GF-D8 (cell line): ENCODE results near the gene FNDC5.

Experiments
- DNase-seq: peaks from one replicate; lab custom pipeline; 2025; lab: John Stamatoyannopoulos, UW

FNDC5 gene

DNA sequence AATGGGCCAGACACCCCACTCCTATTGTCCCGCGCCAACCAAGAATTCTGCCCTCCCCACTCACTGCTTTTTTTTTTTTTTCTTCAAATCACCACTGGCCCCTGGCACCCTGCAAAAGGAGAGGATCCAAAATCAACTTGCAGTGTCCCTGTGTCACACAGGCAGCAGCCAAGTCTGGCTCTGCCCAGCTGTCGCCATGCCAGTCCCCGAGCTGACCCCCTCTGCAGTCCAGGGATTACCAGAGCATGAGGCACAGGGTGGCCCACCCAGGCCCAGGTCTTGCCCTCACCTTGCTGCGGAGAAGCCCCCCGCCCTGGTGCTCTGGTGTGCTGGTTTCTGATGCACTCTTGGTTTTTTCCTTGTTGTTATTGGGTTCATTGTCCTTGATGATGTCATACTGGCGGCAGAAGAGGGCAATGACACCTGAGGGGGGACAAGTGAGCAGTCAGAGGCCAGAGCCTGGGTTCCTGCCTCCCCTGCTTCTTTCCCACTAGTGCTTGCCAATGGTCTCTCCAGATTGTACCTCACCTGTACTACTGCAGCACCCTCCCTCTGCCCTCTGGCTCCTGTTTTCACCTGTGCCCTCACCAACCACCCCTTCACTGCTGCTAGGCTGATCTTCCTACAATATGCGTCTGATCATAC lies 6.2 kb downstream of the FNDC5 start:
- no peak for DNase-seq

DNA sequence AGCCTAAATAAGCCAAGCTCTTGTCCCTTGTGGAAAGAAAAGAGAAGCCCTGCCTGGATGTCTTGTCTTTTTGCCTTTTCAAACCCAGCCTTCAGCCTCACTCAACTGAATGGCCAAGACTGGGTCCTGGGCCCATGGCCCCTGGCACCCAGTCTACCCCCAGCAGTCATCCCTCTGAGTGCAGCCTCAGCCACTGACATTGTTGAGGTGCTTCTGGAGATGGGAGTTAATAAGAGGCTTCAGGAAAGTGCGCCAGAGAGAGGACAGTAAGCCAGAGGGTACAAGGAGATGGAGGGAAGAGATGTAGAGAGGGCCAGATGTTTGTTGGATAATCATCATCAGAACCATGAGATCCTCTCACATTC lies 6.8 kb downstream of the FNDC5 start:
- DNase-seq = no peak

DNA sequence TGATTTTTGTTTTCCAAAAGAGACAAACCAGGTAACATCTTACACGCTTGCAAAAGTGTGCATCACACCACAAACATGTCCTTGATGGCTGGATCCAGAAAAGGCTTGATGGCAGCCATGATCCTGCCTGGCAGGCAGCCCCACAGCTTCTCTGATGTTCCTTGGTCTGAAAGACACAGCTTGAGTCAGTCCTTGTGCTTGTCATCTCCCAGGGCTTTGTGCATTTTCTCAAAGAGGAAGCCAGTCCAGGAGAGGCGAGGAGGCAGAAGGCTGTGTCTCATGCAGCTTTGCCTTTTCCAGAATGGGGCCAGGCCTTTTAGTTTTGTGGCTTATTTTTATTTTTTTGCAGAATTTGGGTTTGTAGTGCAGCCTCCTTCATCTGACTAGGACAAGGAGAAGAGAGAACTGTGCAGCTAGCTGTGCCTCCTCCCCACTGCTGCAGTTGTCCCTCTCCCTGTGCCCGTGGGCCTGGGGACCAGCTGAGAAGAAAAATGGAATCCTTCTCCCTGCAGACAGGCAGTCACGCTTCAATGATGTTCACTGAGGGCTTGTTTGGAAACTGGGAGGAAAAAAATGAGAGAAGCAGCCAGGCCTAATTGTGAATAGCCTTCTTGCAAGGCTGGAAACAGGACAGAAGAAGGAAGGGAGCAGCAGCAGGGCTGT lies 7.4 kb downstream of the FNDC5 start:
- DNase-seq = no peak

DNA sequence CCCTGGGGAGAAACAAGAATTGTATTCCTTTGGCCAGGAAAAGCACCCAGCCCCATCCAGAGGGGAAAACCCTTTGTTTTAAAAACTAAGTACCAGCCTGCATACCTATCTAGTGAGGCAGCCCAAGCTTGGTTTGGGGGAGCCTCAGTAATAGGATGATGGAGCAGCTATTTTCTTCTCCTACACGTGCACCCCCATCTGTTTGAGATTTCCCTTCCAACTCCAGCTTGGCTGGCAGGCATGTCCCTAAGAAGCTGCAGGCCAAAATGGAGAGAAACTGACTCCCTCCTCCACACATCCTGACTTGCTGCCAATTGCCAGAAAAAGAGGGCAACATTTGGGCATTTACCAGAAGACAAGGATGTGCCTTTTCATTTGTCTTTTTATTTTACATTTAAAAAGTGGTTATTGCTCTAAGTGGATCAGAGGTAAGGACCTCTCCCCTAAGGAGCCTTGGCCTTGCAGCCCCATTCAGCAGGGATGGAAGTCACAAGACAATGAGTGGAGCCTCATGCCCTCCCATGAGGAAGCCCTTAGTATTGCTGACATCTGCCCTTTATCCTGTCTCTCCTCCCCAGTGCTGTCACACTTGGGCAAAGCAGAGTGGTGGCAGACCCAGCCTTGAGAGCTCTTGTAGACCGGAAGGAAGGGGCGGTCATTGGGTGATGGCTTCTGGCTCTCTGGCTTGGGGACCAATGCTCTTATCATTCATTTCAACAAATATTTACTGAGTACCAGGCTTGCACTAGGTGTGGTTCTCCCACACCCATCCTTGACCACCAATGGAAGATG lies 8.6 kb downstream of the FNDC5 start:
- no peak for DNase-seq

DNA sequence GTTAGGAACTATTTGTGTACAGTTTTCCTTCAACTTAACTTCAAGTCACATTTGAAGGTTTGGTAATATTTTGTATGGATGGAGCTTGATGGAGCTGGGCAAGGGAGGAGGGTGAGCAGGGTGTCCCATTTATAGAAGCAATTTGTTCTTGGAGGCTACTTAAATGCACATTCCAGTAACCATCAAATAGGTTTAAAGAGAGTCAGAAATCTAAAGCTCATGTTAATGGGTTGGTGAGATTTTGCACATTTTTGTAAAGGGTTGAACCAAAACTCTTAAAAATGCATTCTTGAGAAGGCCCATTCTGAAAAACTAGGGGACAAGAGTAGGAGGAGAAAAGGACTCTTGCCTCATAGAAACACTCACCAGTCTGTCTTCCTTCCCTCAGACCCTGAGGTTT lies 10.1 kb downstream of the FNDC5 start:
- no peak for DNase-seq

DNA sequence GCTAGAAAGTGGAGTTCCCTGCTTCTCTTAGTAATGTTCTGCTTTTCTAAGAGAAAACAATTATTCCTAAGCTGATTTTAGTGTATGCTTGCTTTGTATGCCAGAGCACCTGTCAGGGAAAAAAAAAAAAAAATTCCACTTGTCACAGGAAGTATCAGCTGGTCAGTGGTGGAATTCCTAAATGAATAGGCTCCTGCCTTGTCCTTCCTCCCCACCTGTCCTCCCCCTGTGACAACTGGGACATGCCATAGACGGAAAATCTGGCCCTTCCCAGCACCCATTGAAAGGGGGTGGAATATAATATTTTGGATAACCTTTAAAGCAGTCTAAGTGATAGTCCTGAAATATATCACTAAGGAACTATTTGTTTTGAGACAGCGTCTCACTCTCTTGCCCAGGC lies 10.8 kb downstream of the FNDC5 start:
- no peak for DNase-seq

DNA sequence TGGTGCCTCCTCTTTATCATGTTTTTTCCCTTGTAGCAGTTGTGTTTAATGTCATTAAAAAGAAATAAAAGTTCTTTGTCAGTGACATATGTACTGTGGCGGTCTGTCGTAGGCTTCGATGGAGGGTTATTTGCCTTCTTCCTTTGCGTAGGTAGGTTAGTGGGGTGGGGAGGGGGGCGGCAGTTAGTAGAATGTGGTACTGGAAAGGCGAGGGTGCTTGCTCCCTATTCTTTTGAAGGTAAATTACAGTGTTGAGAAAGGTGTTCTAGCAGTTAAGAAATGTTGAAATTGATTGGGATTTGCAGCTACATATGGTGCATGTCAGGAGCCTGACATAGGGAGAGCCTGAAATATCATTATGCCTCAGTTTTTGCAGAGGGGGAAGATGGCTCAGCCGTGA lies 11.9 kb downstream of the FNDC5 start:
- no peak for DNase-seq

DNA sequence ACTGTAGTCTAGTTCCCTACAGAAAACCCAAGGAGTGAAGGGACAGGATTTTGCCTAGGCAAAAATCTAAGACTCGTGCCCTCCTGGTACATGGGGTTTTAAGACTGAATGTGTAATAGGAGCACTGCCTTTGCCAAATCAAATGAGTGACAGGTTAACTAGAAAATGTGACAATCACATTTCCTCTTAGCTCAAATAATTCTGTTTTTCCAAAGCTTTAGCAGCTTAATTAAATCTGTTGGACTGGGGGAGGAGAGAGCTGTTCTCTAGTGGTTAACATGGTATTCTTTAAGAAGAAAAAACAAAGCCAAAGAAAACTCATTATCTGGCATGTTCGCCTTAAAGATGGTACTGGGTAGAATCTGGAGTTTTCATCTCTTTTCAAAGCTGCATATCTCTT lies 12.6 kb downstream of the FNDC5 start:
- no peak for DNase-seq

DNA sequence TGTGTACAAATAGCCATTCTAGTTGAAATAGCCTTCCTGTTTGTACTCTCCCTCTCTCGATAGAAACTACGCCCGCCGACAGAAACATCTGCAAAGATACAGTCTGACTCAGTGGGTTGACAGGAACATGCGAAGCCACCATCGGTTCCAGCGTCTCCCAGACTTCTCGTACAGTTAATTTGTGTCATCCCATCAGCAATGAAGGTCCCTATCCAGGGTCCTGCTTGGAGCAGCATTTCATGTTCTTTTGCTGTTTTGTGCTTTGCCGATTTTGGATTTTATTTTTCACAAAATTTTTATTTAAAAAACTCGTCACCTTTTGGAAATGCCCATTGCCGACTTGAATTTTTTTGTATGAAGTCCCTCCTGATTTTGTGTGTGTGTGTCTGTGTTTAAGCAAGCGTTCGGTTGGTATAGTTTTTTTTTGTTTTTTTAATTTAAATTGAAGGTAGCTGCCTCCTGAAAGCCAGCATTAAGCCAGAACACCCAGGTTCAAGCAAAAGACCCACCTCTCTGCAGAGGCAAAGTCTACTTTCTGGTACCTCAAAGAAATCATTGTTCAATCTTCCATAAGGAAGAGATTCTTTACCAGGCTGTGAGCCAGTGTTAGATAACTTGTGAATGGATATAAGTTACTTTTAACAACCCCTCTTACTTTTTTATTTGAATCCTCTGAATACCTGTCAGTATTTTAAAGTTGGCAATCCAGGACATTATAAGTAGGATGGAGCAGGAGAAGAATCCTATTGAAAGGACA lies 14.7 kb downstream of the FNDC5 start:
- no peak for DNase-seq

DNA sequence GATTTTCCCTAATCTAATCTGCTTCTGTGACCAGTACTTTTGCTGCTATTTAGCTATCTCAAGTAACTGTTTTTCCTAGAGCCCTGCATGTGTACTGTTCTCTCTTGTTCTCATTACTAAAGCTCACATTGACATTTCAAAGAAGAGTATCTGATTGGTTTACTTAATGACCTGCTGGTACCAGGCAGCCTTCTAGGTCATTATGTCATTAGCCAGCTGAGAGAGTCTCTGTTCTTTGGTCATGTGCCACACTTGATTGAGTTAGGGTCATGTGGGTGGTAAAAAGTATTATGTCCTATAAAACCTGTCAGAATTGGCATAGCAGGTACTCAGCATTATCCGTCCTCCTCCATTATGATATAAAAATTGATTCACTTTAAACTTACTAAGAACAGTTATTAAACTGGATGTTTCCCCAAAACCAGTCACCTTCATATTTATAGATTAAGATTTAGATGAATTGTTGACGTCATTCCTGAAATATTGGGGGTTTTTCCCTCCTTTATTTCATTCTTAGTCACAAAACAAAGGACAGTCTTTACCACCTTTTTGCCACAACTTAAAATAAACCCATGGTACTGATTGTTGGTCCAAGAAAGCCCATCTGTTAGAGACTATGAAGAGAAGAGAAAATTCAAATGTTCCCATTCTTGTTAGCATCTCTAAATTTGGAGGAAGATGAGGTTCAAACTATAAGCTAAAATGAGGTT lies 22.2 kb downstream of the FNDC5 start:
- no peak for DNase-seq

DNA sequence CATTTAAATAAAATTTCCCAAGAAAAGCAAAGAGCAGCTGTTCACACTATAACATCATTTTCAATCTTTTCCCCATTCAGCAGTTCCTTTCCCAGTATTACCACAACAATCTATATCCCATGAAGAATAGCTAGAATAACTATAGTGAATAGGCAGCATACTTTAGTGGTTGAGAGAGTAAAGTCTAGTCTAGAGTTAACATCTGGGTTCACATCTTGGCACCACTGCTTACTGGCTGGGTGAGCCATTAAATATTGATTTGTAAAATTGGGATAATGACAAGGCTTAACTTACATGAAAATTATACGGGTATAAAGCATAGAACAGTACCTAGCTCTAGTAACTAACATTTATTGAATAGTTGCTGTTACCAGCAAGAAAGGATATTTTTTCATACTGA lies 38.8 kb downstream of the FNDC5 start:
- no peak for DNase-seq

DNA sequence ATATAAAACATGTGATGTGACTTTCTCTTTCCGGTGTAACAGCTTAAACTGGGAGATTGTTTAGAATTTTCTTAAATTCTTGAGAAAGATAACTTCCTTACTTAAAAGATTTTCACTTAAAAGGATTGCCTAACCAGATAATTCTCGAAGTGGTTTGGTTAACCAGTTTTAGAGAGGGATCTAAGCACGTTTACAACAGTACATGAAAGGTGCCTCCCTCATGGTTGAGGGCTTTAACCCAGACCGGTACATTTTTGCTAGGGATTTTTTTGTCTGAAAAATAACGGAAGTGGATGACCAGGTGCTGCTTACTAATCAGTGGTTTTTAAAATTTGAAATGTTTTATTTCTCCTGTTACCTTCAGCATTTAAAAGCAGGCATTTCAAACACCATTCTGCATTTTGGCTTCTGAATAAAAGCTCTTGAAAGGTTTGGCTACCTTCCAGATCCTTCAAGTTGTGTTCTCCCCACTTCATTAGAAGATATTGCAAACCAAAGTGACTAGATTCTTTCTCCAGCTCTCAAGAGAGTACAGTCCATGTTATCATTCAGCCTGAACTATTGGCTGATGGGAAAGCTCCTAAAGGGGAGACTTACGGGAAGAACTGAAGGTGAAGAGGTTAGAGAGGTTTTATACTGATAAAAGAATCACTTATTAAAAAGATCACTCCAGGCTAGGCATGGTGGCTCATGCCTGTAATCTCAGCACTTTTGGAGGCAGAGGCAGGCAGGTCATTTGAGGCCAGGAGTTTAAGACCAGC lies 40.4 kb downstream of the FNDC5 start:
- DNase-seq = no peak

DNA sequence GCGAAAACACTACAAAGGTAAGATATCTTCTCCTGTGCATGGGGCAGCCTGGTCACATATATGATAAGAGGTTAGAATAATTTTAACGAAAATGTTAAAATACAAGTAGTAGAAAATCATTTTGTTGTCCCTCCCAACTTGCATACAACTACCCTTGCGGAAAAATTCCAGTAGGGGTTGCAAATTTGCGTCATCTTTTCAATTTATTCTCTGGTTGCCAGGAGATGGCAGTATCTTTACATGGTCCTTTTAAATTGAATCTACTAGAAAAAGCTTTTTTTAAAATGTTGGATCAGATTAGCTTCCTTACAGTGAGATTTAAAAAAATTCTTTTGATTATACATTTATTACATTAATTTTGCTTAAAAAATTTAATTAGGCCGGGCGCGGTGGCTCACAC lies 42.4 kb downstream of the FNDC5 start:
- no peak for DNase-seq

DNA sequence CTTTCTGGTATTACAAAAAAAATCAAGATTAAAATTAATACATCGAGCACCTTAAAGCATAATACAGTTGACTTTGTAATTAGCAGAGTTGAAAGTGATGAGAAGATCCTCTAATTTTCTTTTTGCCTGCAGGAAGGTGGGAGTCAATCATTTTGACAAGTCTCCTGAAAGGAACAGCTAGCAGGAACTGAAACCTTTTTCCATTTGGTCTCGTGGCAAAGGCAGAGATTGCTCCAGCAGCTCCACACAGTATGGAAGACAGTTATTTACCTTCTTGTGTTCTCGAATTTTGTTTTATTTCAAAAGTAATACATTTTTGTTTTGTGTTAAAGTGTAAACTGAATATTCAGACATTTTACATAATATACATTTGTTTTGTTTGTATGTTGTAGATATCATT lies 45.5 kb downstream of the FNDC5 start:
- DNase-seq = no peak

DNA sequence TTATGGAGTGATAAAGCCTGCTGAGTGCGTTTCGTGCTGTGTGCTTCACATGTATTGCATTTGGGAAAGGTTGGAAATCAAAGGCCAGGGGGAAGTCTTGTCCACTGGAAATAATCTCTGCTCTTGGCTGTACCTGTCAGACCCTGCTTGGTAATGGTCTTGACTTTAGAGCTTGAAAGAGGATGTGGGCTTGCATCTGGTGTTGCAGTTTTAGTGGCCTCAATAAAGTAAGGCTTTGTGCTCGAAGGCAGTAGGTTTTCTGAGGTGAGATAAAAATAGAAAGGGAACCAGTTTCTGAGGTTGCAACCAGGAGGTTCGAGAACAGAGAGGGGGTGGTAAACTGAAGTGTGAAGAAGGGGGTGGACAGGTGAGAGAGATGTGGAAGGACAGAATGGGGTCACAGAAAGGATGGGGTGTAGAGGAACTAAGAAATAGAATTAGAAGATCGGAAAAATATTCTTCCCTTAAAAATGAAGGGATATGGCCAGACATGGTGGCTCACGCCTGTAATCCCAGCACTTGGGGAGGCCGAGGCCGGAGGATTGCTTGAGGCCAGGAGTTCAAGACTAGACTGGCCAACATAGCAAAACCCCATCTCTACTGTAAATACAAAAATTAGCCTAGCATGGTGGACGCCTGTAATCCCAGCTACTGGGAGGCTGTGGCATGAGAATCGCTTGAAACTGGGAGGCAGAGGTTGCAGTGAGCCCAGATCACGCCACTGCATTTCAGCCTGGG lies 51.7 kb downstream of the FNDC5 start:
- DNase-seq = peak; percentile 53

DNA sequence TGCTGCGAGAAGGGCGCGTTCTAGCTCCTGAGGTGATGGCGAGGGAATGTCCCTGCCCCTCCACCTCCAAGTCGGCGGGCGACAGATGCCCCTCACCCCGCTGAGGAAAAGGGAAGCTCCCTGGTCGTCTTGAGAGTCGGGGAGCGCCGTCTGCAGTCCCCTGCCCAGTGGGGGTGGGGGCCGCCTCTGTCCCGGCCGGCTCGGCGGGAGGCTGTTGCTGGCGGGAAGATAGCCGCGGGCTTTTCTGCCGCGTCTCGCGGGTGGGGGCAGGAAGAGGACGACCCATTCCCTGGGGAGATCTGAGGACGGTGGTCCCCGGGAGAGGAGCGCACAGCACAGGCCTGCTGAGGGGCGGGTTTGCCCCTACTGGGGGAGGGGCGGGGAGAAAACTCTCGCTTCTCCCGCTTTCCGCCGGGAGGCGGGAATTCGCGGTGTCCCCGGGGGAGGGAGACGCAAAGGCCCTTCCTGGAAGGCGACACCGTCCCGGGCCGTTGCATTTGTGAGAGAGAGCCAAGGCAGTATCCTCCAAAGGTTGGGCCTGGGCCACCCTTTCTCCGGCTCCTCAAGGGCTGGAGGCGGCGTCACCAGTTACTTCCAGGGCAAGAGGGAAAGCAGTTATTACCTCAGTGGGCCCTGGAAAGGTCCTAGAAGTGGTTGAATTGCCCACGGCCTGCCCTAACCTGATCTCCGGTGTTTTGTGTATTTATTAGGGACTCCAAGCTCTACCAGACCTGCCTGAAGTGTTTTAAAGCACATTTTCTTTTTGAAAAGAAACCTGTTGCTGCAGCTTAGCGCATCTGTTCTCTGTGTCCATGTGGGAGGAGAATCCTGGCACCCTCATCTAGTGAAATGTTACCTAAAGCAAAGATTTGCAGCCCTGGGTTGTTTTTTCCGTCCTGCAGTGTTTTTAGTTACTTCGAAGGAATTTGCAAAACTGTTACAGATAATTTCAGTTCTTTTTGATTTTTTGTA lies 52.6 kb downstream of the FNDC5 start:
- DNase-seq = peak; percentile 41

DNA sequence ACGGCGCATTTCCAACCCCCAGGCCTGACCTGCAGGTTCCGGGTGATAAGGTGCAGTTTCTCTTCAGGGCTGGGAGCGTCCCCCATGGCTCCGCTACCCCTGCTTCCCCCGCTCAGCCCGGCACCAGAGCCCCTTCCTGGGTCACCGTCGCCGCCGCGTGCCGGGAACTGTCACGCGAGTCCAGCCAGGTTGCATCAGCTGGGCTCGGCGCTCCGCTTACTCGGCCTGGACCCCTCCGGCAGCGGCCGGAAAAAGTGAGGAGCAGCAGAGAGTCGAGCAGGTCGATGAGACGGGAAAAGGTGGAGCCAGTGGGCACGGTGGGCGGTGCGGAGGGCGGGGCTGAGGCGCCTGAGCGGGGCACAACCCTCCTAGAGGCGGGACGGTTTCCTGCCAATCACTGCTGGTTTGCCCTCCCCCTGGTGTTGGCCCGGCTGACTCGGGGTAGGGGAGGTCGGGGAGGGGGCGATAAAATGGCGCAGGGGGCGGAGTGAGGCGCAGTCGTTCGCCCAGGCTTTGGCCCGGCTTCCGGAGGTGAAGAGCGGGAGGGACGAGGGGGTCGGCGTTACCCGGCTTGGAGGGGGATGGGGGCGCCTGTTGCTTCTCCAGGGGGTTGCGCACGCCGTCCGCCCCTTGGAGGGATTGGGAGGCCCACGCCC lies 53.4 kb downstream of the FNDC5 start, which contains the start of the genes S100PBP and YARS1:
S100PBP (plus strand) TSS at position 495 of the 656 bp plus-strand sequence. CDS start 8,447 bp downstream, outside the sequence.
YARS1 (minus strand) TSS at position 200 of the 656 bp plus-strand sequence; CDS start at position 86, 114 bp downstream.
- peak; percentile 97 for DNase-seq

DNA sequence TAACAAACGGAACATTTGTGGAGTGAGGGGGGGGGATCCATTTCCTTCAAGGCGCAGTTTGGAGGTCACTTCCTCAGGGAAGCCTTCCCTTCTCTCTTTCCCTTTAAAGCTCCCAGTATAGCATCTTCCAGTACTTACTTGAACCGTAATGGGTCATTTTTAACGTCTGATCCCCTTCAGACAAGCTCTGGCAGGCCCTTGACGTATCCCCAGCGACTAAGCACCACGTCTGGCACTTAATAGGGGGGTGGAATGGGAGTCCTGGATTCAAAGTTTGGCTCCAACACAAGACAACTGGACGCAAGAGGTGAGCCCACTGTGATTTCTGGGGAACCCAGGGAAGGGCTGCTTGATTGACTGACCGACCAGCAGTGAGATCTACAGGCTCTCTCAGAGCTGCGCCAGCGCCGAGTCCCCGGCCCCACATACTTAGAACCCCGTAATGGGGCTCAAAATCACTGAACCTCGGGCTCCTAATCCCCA lies 54.0 kb downstream of the FNDC5 start:
- DNase-seq = peak; percentile 35
